Loucy (cell line): ENCODE data around the gene NAT9.

Experiments
- EZH2phosphoT487 ChIP-seq: fragments of 200-600 bp; IDR thresholded peaks from 2 replicates; pipeline ENCODE4 v1.6.1; 2018; ENCODE audit warnings: antibody characterized with exemption, mild to moderate bottlenecking, moderate library complexity, borderline replicate concordance
- TF ChIP-seq, protein P1 (sequence below): fragments of 200-600 bp; sonication (generic); conservative IDR thresholded peaks from 2 replicates; pipeline ENCODE4 v1.5.1; 2014; ENCODE audit warnings: mild to moderate bottlenecking, antibody characterized with exemption, low read length

GRCh38 chr17:74771319-74771914, 4.7 kb downstream of the NAT9 start:
- TF ChIP-seq, protein P1, sequence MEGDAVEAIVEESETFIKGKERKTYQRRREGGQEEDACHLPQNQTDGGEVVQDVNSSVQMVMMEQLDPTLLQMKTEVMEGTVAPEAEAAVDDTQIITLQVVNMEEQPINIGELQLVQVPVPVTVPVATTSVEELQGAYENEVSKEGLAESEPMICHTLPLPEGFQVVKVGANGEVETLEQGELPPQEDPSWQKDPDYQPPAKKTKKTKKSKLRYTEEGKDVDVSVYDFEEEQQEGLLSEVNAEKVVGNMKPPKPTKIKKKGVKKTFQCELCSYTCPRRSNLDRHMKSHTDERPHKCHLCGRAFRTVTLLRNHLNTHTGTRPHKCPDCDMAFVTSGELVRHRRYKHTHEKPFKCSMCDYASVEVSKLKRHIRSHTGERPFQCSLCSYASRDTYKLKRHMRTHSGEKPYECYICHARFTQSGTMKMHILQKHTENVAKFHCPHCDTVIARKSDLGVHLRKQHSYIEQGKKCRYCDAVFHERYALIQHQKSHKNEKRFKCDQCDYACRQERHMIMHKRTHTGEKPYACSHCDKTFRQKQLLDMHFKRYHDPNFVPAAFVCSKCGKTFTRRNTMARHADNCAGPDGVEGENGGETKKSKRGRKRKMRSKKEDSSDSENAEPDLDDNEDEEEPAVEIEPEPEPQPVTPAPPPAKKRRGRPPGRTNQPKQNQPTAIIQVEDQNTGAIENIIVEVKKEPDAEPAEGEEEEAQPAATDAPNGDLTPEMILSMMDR: no peak
- no peak for TF ChIP-seq EZH2phosphoT487
